ENCODE measurements around the gene KATNAL1.

GRCh38 chr13:30307971-30308290, 580 bp upstream of the KATNAL1 start:
- TF ChIP-seq POLR2A (IDR thresholded peaks at IDR 0.05; ENCODE audit: low read depth, low read length) (no peak), POLR2AphosphoS5 (IDR thresholded peaks at IDR 0.05; ENCODE audit: low read depth, low read length) (no peak)

Measured in GM12892 (cell line).